GM12891 (cell line): Measurements from ENCODE around the gene TPSB2.

Experiments used
- POLR2AphosphoS5 ChIP-seq: IDR thresholded peaks from 2 replicates; pipeline ENCODE4 v1.6.1; 2011; ENCODE audit warnings: low read depth, low read length, control low read depth
- TAF1 ChIP-seq: IDR thresholded peaks from 2 replicates; pipeline ENCODE4 v1.6.1; 2011; ENCODE audit warnings: low read depth, low read length, control low read depth

DNA sequence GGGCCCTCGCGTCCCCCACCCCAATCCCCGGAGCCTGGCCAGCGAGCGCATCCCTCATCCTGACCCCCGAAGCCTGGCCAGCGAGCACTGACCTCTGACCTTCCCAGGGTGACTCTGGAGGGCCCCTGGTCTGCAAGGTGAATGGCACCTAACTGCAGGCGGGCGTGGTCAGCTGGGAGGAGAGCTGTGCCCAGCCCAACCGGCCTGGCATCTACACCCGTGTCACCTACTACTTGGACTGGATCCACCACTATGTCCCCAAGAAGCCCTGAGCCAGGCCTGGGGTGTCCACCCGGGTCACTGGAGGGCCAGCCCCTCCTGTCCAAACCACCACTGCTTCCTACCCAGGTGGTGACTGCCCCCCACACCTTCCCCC lies 28.2 kb upstream of the TPSB2 start:
- no peak for TF ChIP-seq POLR2AphosphoS5
- no peak for TF ChIP-seq TAF1
